ENCODE data around the gene MATCAP1. TPM values are rescaled to one million over a fixed set of nuclear protein-coding genes. Genes with fewer than 3 reads are reported as not detected.

Gene MATCAP1
- total and polyA plus RNA-seq, 2 of the 13 experiments (the other 11 are each of a cell fraction or from before 2014, with no cell fraction given), result 11.2 to 24.5 TPM

DNA sequence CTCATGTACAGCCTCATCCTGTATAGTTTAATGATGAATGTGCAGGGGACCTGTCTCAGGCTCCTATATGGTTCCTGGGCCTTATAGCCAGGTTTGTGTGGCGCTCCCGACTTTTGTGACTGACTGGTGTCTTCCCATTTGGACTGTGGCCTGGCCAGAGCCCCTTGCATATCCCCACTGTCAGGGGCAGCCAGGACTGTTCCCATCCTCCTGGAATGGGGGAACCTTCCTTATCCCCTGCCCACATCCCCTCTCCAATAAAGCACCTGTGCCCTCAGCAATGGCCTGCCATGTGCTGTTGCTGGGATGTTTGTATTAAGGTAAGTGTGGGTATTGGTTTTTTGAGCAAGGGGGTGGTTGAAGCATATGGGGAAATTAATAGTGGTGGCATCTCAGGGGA is 35.5 kb downstream of the MATCAP1 start:
- Histone ChIP-seq H3K4me1 (ENCODE audit: insufficient read depth, low read length) (peaks cover 18% of the 10 kb centered on the region), H3K79me2 (ENCODE audit: insufficient read depth, low read length) (no peaks in the 10 kb centered on the region), H3K27ac (ENCODE audit: extremely low read length, insufficient read depth, low read length) (no peak overlapping the region), H3K4me3 (replicated peaks in 1 of 3; ENCODE audit: insufficient read depth in 1 of 3, low read depth in 2 of 3, low read length in 3 of 3) (no peak overlapping the region), H3K36me3 (replicated peaks in 1 of 2; ENCODE audit: control insufficient read depth in 1 of 2, insufficient read depth in 2 of 2, low read length in 2 of 2) (peaks cover 40 to 58% of the 10 kb centered on the region in 2 experiments), H4K20me1 (ENCODE audit: insufficient read depth, low read length) (peaks cover 9% of the 10 kb centered on the region; the same call in 1 of the 2 replicates), H2AFZ (ENCODE audit: low read length) (no peak overlapping the region), H3K9ac (ENCODE audit: insufficient read depth, low read depth, low read length) (no peak overlapping the region), H3K27me3 (ENCODE audit: control insufficient read depth in 1 of 2, insufficient read depth in 2 of 2, low read length in 2 of 2) (no peaks in the 10 kb centered on the region; a peak in 1 of 5 replicates), H3K4me2 (ENCODE audit: low read depth, low read length) (no peak overlapping the region), H3K9me3 (ENCODE audit: low read length) (no peaks in the 10 kb centered on the region)
- DNase-seq (ENCODE audit: low spot score) (no peak), FAIRE-seq (no peak), ATAC-seq (no peak)
- ChIA-PET POLR2A (interaction anchor here (1.7 to 4.1 kb wide), 2 partner anchors 12 to 36 kb away, joined by 13 to 19 read pairs; partner anchors contain the start of genes FBXL8 and TRADD), CTCF (ENCODE audit: low intra/inter-chr PET ratio, low total read pairs) (no interaction called here)
- in situ Hi-C loops (cut with HindIII; ENCODE audit: extremely low pct_ligation_motif_present, low pct_unique_long_range_greater_than_20kb), result no loop called here
- 92% methylated on average over 2 of the region's 2 CpGs for WGBS (ENCODE audit: low lambda C conversion rate)
- intact Hi-C loops (cut with micrococcal nuclease; ENCODE audit: unreplicated experiment), result no loop called here
- BruUV-seq (replicated peaks), result TSS peak; percentile 54
- TF ChIP-seq KAT7 (CRISPR knock-in tag; IDR thresholded peaks at IDR 0.05; ENCODE audit: borderline replicate concordance) (no peak), EED (CRISPR knock-in tag; IDR thresholded peaks at IDR 0.05) (no peak), ZNF614 (CRISPR knock-in tag; IDR thresholded peaks at IDR 0.05; ENCODE audit: borderline replicate concordance) (no peak), ZNF749 (CRISPR knock-in tag; IDR thresholded peaks at IDR 0.05; ENCODE audit: borderline replicate concordance) (no peak), ZNF224 (CRISPR knock-in tag; IDR thresholded peaks at IDR 0.05) (no peak)

DNA sequence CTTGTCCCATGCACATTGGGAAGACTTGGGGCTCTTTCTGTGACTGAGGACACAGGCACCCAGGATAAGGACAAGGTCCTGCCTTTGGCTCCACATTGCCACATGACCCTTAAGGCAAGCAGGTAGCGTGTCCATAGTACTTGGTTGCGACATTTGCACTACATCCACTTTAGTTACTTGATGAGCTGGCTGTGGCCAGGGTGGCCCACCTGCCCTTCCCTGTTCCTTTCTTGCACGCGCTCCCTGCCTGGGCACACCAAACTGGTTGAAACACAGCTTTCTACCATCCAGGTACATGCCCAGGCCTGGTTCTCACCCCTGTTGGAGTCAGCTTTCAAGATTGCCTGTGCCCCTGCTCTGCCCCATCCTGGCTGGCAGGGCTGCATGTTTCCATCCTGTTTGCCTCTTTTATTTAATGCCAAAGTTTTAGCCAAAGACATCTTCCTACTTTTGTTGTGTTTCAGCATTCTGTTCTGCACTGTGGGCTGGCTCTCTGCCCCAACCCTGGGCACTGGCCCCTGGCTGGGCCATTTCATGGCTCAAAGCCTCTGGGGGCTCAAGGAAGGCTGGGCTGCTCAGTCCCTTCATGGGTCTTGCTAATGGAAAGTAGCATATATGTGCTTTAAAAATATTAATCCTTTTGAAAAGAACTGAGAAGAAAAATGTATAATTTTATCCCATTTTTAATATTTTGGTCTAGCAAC is 36.2 kb downstream of the MATCAP1 start:
- no peak for ATAC-seq
- H3K27ac ChIP-seq (ENCODE audit: extremely low read length, insufficient read depth, low read length), result no peak overlapping the region
- no peak for DNase-seq (ENCODE audit: low spot score)
- 98% methylated on average over 4 of the region's 4 CpGs for WGBS (ENCODE audit: low lambda C conversion rate)
- CTCF ChIA-PET (ENCODE audit: low intra/inter-chr PET ratio, low total read pairs), result no interaction called here
- no peaks in the 10 kb centered on the region for H3K9me3 ChIP-seq (ENCODE audit: low read length)
- BruUV-seq (replicated peaks), result TSS peak; percentile 16
- peaks cover 46 to 65% of the 10 kb centered on the region in 2 experiments for H3K36me3 ChIP-seq (replicated peaks in 1 of 2; ENCODE audit: control insufficient read depth in 1 of 2, insufficient read depth in 2 of 2, low read length in 2 of 2)
- H3K79me2 ChIP-seq (ENCODE audit: insufficient read depth, low read length), result no peaks in the 10 kb centered on the region
- POLR2A ChIA-PET, result interaction anchor here (1.5 kb wide), 1 partner anchor 37 kb away, joined by 6 read pairs; no protein-coding TSS in a partner anchor
- H3K9ac ChIP-seq (ENCODE audit: insufficient read depth, low read depth, low read length), result no peak overlapping the region
- peaks cover 9% of the 10 kb centered on the region; the same call in 1 of the 2 replicates for H4K20me1 ChIP-seq (ENCODE audit: insufficient read depth, low read length)
- in situ Hi-C loops (cut with HindIII; ENCODE audit: extremely low pct_ligation_motif_present, low pct_unique_long_range_greater_than_20kb), result no loop called here
- H3K4me3 ChIP-seq (replicated peaks in 1 of 3; ENCODE audit: insufficient read depth in 1 of 3, low read depth in 2 of 3, low read length in 3 of 3), result no peak overlapping the region
- peaks cover 18% of the 10 kb centered on the region for H3K4me1 ChIP-seq (ENCODE audit: insufficient read depth, low read length)
- intact Hi-C loops (cut with micrococcal nuclease; ENCODE audit: unreplicated experiment), result no loop called here
- H3K27me3 ChIP-seq (ENCODE audit: control insufficient read depth in 1 of 2, insufficient read depth in 2 of 2, low read length in 2 of 2), result no peaks in the 10 kb centered on the region; a peak in 1 of 5 replicates
- FAIRE-seq, result no peak
- H3K4me2 ChIP-seq (ENCODE audit: low read depth, low read length), result no peak overlapping the region
- H2AFZ ChIP-seq (ENCODE audit: low read length), result no peak overlapping the region
- TF ChIP-seq, protein P1, sequence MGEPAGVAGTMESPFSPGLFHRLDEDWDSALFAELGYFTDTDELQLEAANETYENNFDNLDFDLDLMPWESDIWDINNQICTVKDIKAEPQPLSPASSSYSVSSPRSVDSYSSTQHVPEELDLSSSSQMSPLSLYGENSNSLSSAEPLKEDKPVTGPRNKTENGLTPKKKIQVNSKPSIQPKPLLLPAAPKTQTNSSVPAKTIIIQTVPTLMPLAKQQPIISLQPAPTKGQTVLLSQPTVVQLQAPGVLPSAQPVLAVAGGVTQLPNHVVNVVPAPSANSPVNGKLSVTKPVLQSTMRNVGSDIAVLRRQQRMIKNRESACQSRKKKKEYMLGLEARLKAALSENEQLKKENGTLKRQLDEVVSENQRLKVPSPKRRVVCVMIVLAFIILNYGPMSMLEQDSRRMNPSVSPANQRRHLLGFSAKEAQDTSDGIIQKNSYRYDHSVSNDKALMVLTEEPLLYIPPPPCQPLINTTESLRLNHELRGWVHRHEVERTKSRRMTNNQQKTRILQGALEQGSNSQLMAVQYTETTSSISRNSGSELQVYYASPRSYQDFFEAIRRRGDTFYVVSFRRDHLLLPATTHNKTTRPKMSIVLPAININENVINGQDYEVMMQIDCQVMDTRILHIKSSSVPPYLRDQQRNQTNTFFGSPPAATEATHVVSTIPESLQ (CRISPR knock-in tag; conservative IDR thresholded peaks at IDR 0.05), result no peak
- no peak for TF ChIP-seq DNMT3B (CRISPR knock-in tag; conservative IDR thresholded peaks at IDR 0.05)
- TF ChIP-seq ELF4 (CRISPR knock-in tag; IDR thresholded peaks at IDR 0.05; ENCODE audit: borderline replicate concordance), result no peak
- TF ChIP-seq AGO2 (optimal IDR thresholded peaks at IDR 0.05; ENCODE audit: low read depth, low read length), result peak; percentile 64
- peak; percentile 55; the same call in 1 of the 2 replicates for TF ChIP-seq CEBPG (CRISPR knock-in tag; IDR thresholded peaks at IDR 0.05)
- no peak for TF ChIP-seq LCORL (IDR thresholded peaks at IDR 0.05)
- TF ChIP-seq LCORL (CRISPR knock-in tag; IDR thresholded peaks at IDR 0.05), result no peak
- TF ChIP-seq, protein P2, sequence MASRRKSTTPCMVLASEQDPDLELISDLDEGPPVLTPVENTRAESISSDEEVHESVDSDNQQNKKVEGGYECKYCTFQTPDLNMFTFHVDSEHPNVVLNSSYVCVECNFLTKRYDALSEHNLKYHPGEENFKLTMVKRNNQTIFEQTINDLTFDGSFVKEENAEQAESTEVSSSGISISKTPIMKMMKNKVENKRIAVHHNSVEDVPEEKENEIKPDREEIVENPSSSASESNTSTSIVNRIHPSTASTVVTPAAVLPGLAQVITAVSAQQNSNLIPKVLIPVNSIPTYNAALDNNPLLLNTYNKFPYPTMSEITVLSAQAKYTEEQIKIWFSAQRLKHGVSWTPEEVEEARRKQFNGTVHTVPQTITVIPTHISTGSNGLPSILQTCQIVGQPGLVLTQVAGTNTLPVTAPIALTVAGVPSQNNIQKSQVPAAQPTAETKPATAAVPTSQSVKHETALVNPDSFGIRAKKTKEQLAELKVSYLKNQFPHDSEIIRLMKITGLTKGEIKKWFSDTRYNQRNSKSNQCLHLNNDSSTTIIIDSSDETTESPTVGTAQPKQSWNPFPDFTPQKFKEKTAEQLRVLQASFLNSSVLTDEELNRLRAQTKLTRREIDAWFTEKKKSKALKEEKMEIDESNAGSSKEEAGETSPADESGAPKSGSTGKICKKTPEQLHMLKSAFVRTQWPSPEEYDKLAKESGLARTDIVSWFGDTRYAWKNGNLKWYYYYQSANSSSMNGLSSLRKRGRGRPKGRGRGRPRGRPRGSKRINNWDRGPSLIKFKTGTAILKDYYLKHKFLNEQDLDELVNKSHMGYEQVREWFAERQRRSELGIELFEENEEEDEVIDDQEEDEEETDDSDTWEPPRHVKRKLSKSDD (CRISPR knock-in tag; IDR thresholded peaks at IDR 0.05; ENCODE audit: low read depth), result peak; percentile 31; the same call in 1 of the 2 replicates
- no peak for TF ChIP-seq CCAR2 (optimal IDR thresholded peaks at IDR 0.05; ENCODE audit: low read depth, low read length)

All from HepG2 (cell line).